Retina (tissue), 1 donor: ENCODE results near the gene TENM4.

Experiments
- DNase-seq: peaks from one replicate; pipeline ENCODE4 v3.0.0-alpha.2; 2016

The TENM4 gene

DNA sequence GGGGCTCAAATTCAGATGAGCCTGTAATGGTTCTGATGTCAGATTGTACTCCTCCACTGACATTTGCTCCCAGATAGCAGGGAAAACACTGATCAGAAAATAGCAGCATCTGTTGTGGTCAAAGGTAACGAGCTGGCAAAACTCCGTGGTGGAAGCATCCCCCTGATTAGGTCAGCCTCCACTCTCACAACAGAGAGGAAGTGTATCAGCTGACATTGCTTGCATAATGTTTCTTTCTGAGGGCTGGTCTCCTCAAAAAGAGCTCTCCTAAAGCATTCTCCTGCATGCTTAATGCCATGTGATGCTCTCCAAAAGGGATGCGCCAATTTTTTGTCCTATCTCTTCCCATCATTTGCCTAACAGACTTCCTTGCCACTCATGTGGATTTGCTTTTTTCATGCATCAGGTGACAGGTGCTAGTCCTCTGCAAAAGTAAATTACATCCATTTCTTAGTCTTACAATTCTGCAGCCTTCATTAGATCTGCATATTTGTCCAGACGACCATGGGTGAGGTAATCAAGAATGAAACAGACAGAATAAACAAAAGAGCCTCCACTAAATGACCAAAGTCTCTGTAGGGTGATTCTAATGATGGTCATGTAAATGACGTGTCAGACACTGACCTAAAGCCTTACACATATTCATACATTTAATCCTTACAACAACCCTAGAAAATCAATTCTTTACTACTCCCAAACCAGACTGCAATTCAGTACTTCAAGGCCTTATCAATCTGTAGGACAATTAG lies 6.4 kb upstream of the TENM4 start:
- no peak for DNase-seq

- no peak for DNase-seq
Measured at GRCh38 chr11:79444923-79445322, 4.1 kb upstream of the TENM4 start.

GRCh38 chr11:79441461-79441875 lies 638 bp upstream of the TENM4 start:
- no peak for DNase-seq

GRCh38 chr11:79439886-79440570 lies 802 bp downstream of the TENM4 start:
- DNase-seq: peak; percentile 83

- no peak for DNase-seq
Measured at GRCh38 chr11:79439410-79439885, 1.4 kb downstream of the TENM4 start.

DNA sequence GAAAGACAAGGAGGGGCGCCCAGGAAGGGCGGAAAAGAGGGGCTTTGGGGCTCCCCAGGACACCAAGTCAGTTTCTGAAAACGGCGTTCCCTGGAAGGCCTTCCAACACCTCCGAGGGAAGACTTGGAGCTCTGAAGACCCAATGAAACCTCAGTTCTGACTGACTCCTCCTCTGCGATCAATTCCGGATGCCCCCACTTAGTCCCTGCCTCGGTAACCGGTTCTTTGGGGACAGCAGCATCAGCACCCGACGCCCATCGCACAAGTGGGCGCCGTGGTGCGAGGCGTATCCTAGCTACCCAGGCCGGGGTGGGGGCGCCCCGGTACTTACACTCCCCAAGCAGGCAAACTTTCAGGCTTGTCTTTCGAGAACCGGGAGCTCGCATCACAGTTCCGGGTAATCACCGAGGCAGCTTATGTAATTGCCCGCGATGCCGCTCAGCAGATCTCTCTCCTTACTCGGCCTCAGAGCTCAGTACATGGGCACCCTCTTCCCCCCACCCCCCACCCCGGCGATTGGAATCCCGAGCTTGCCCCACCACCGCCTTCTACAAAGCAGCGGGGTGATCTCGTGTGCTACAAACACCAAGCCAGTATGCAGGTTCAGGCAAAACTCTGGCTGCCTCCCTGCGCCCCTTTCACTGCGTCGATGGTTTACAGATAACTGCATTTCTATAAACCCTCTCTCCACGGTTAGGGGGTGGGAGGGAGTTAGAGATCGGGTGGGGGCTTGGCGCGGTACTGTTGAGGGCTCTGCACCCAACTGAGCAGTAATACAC lies 2.0 kb downstream of the TENM4 start:
- DNase-seq: peak; percentile 80

- DNase-seq: peak; percentile 84
Measured at GRCh38 chr11:79437981-79438630, 2.7 kb downstream of the TENM4 start.

DNA sequence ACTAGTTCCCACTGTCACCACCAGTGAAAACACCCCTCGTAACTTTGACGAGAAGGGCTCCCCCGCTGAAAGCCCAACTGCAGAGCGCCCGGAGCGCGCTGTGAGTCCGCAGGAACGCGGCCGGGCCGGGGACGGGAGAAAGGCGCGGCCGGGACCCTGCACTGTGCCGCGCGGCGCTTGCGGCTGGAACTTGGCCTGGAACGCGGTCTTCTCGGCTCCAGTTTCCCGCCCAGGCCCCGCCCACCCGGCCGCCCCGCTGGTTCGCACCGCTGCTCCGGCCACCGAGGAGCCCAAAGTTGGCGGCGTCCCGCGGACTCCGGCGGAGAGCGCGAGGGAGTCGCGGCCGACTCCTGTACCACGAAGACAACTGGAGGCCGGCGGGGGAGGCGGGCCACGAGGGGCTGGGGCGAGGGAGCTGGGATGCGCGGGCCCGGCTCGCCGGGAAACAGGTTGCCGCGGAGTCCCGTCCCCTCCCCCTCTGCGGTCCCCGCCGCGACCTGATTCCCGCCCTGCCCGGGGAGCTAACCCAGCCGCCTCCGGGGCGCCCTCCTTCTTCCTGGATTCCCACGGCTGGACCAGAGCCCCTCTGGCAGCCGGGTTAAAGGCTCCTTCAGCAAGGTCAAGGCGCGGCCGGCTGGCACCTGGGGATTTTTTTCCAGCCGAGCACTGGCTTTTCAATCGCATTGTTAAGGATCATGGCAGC lies 3.4 kb downstream of the TENM4 start:
- peak; percentile 85 for DNase-seq

DNA sequence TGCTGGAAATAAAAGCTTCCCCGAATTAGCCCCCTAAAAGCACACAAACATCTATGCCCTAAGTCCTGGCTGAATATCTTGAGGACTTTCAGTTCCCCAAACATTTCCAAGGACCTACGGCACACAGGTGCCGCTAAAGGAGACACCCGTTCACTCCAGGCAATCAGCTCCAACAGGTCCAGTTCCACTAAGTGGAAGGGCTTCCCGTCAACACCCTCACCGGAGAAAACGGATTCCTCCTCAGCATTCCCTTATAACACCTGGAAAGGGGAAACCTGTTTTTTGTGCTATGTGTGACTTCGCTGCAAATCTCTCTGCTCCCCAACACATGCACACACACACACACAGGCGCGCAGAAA lies 3.9 kb downstream of the TENM4 start:
- DNase-seq: no peak

DNA sequence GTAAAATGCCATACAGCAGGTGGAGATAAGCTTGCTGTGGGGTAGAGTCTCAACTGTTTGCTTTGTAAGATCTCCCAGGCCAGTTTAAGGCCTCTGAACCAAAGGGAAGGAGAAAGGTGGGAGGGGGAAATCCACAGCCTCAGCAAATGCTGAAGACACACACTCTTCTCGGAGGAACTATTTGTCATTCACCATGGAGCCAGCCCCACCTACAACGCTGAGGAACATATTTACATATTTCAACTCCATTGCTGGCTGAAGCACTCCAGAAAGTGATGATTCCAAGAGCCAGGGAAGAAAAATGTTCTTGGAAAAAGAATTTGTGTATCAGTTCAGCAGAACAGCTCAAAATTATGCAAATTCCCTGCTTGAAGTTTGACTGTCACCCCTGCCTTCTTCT lies 6.5 kb downstream of the TENM4 start:
- DNase-seq: no peak

- no peak for DNase-seq
Measured at GRCh38 chr11:79432138-79432537, 8.7 kb downstream of the TENM4 start.

DNA sequence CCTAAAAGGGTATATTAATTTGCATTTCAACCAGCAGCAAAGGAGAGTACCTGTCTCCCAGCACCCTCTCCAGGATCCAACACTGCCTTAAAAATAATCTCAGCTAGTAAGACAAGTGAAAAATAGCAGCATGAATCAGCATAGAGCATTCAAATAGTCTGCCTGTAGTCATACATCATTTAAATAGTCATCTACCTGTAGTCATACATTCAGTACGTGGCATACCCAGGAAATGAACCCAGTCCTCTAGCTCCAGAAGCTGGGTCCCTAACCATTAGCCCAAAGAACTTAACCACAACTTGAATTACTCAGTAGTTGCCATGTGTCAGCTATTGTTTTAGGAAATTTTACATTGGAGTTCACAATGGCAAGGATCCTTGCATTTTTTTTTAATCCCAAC lies 9.3 kb downstream of the TENM4 start:
- DNase-seq: no peak

DNA sequence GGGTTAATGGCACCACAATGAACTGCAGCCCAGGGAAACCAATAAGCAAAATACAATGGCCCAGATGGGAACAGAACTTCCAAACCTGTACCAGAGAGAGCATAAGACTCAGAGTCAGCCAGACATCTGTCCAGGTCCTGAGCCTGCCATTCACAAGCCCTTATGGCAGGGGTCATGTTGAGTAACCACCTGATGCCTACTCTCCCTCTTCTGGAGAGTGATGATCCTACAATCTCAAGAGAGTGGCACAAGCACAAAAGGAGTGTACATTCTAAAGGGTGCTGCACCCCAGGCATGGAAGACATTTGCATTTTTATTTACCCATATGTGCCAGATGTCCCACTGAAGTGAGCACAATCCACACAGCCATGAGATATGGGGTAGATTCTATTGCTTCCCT lies 10.6 kb downstream of the TENM4 start:
- DNase-seq: no peak

- no peak for DNase-seq
Measured at GRCh38 chr11:79428406-79428805, 12.4 kb downstream of the TENM4 start.

DNA sequence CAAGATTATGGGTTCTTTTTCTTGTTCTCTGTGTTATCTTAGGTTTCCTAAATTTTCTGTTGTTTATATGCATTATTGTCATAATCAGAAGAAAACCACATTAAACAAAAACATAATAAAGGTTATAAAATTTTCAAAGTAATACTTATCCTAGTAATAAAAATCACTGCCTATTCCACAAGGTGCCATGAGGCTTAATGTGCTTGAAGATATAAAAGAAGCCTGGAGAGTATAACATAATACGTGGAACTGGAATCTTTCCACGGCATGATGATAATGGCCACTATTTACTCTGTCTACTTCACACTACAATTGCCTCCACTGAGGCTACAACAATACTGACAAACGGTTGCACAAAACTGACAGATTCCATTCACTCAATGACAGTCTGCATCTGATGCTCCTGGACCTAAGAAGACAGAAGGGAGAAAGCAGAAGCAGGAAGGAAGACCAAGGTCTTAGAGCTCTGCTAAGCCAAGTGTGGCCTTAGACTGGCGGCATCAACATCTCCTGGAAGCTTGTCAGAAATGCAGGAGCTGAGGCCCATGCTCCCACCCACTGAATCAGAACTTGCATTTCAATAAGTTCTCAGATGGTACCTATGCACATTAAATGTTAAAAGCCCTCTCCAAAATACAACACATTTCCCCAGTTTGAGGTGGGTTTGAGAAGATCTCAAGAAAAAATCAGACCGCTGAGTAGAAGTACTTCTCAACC lies 13.1 kb downstream of the TENM4 start:
- no peak for DNase-seq

GRCh38 chr11:79427126-79427525 lies 13.7 kb downstream of the TENM4 start:
- no peak for DNase-seq

- DNase-seq: no peak
Measured at GRCh38 chr11:79425463-79425862, 15.4 kb downstream of the TENM4 start.

DNA sequence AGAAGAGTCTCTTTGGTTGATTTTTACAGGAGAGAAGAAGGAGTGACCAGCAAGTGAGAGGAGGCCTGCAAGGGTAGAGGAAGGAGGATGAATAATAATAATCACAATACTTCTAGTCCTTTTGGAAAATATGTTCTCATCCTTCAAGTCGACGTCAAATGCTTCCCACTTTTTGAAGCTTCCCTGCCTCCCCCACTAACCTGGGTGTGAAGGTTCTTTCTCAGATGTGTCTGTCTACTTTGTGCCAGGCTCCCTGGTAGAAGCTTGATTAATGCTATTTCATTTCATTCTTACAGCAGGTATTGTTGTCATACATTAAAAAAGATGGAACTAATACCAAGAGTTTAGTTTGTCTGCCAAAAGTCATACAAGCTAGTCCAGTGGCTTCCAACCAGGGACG lies 17.1 kb downstream of the TENM4 start:
- no peak for DNase-seq

- DNase-seq: no peak
Measured at GRCh38 chr11:79422866-79423265, 18.0 kb downstream of the TENM4 start.

GRCh38 chr11:79421820-79422219 lies 19.0 kb downstream of the TENM4 start:
- DNase-seq: no peak

DNA sequence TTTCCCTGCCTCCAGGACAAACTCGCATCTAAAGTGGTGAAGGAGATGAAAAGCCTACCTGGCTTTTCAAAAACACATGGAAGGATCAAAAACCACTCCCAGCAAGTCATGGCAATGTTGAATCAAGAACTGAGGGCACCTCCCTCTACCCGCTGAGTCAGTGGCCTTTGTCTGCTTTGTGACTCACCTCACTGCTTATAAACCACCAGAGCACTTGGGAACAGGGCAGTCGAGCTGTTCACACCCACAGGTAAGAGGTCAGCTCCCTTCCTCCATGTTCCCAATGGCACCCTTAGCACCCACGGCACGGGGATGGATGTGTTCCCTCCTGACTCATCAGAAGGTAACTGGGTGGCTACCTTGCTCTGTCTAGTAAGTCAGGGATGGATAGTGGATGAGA lies 21.7 kb downstream of the TENM4 start:
- DNase-seq: no peak

DNA sequence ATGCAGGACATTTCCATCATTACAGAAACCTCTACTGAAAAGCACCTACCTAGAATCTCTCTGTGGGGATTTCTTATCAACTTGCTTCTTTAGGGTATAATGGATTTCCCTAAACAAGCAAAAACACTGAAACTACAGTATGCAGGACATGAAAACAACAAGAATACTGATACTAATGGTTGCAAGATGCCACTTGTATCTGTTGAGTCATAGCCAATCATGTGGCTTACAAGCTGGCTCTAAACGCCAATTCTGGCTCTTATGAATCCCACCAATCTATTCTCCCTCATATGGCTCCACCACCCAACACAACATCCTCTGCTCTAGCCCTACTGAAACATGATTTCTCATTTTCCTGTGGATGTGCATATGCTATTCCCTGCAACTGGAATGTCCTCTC lies 22.6 kb downstream of the TENM4 start:
- DNase-seq: no peak
